Dermis microvascular lymphatic vessel endothelial cell (primary cell): Measurements from ENCODE around the gene DUSP8. TPM values are rescaled to one million over a fixed set of nuclear protein-coding genes. Genes with fewer than 3 reads are reported as not detected.

Experiments
- DNase-seq, 2 donors: peaks; one replicate each; pipeline versions ENCODE4 v3.0.0 to v3.0.0-alpha.2; 2010; ENCODE audit warnings: low read depth in 2 of 2
- total RNA-seq: library from RNA; depleted of rRNA; stranded (reverse); fragments of >200 nt; gene quantifications from 2 replicates; pipeline ENCODE4 v1.2.1, GENCODE V29; 2014

Gene DUSP8
- total RNA-seq, 1 donor from 2014 or later, result 0.26 TPM

- no peak for DNase-seq
These were observed 38.7 kb downstream of the DUSP8 start for GRCh38 chr11:1533342-1533725.

- DNase-seq, result peak in 1 of 2 donors; percentile 32
These were observed 39.3 kb downstream of the DUSP8 start for GRCh38 chr11:1532606-1533341.

GRCh38 chr11:1532014-1532586, 40.0 kb downstream of the DUSP8 start:
- no peak for DNase-seq

- no peak for DNase-seq
These were observed 40.5 kb downstream of the DUSP8 start for GRCh38 chr11:1531449-1532013.

GRCh38 chr11:1530686-1531448, 41.2 kb downstream of the DUSP8 start:
- no peak for DNase-seq

- DNase-seq, result no peak
These were observed 42.3 kb downstream of the DUSP8 start for GRCh38 chr11:1529774-1530173.

GRCh38 chr11:1529286-1529685, 42.8 kb downstream of the DUSP8 start:
- DNase-seq, result no peak

- no peak for DNase-seq
These were observed 43.4 kb downstream of the DUSP8 start for GRCh38 chr11:1528710-1529109.

- DNase-seq, result no peak
These were observed 45.3 kb downstream of the DUSP8 start for GRCh38 chr11:1526785-1527184.

GRCh38 chr11:1523779-1524178, 48.3 kb downstream of the DUSP8 start:
- DNase-seq, result no peak

GRCh38 chr11:1523077-1523476, 49.0 kb downstream of the DUSP8 start:
- no peak for DNase-seq

GRCh38 chr11:1522081-1522424, 50.0 kb downstream of the DUSP8 start:
- no peak for DNase-seq

- DNase-seq, result no peak
These were observed 50.5 kb downstream of the DUSP8 start for GRCh38 chr11:1521382-1522080.

- DNase-seq, result peak in 1 of 2 donors; percentile 16
These were observed 51.3 kb downstream of the DUSP8 start for GRCh38 chr11:1520663-1521267.

- no peak for DNase-seq
These were observed 51.8 kb downstream of the DUSP8 start for GRCh38 chr11:1520209-1520662.

- no peak for DNase-seq
These were observed 52.8 kb downstream of the DUSP8 start for GRCh38 chr11:1519028-1520010.

- DNase-seq, result no peak
These were observed 53.8 kb downstream of the DUSP8 start for GRCh38 chr11:1518301-1518700.

- no peak for DNase-seq
These were observed 54.7 kb downstream of the DUSP8 start for GRCh38 chr11:1517117-1518005.
